Prostate gland (tissue), 2 donors: ENCODE measurements around the gene RITA1.

ENCODE experiments used
- POLR2A ChIP-seq: fragments of 450-650 bp; IDR thresholded peaks from one replicate; pipeline ENCODE4 v1.6.1; 2016; ENCODE audit warnings: antibody characterized with exemption, mild to moderate bottlenecking
- TF ChIP-seq, protein P1 (sequence below), 4 experiments: fragments of 200-600 bp in 2 of 4; fragments of 450-650 bp in 2 of 4; sonication (generic) in 2 of 4; IDR thresholded peaks; 1 replicate in 3 of 4; 2 replicates in 1 of 4; pipeline ENCODE4 v1.5.1; 2016 to 2019; ENCODE audit warnings: antibody characterized with exemption in 4 of 4, mild to moderate bottlenecking in 2 of 4, moderate library complexity in 2 of 4

DNA sequence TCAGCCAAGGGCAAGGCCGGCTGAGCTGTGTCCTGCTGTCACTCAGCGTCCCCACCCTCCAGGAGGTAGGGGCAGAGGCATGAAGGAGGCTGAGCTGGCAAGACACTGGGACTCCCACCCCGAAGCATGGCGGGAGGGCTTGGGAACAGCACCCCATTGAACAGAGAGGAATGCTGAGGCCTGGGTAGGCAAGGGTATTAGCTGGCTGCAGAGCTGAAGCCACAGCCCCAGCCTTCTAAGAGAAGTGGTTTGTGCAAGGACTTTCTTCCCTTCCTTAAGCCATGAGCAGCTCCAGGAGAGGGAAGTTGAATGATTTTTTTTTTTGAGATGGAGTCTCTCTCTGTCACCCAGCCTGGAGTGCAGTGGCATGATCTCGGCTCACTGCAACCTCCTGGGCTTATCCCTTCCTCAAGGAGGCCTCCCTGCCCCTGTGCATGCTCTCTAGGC is 42.6 kb upstream of the RITA1 start:
- TF ChIP-seq, protein P1, sequence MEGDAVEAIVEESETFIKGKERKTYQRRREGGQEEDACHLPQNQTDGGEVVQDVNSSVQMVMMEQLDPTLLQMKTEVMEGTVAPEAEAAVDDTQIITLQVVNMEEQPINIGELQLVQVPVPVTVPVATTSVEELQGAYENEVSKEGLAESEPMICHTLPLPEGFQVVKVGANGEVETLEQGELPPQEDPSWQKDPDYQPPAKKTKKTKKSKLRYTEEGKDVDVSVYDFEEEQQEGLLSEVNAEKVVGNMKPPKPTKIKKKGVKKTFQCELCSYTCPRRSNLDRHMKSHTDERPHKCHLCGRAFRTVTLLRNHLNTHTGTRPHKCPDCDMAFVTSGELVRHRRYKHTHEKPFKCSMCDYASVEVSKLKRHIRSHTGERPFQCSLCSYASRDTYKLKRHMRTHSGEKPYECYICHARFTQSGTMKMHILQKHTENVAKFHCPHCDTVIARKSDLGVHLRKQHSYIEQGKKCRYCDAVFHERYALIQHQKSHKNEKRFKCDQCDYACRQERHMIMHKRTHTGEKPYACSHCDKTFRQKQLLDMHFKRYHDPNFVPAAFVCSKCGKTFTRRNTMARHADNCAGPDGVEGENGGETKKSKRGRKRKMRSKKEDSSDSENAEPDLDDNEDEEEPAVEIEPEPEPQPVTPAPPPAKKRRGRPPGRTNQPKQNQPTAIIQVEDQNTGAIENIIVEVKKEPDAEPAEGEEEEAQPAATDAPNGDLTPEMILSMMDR (IDR thresholded peaks at IDR 0.05), result no peak
- TF ChIP-seq POLR2A, result no peak
